ENCODE measurements around the gene TBX21. TPM values are rescaled to one million over a fixed set of nuclear protein-coding genes. Genes with fewer than 3 reads are reported as not detected.

TBX21 gene
- total RNA-seq, 1 experiment from 2014 or later: 0.15 TPM

DNA sequence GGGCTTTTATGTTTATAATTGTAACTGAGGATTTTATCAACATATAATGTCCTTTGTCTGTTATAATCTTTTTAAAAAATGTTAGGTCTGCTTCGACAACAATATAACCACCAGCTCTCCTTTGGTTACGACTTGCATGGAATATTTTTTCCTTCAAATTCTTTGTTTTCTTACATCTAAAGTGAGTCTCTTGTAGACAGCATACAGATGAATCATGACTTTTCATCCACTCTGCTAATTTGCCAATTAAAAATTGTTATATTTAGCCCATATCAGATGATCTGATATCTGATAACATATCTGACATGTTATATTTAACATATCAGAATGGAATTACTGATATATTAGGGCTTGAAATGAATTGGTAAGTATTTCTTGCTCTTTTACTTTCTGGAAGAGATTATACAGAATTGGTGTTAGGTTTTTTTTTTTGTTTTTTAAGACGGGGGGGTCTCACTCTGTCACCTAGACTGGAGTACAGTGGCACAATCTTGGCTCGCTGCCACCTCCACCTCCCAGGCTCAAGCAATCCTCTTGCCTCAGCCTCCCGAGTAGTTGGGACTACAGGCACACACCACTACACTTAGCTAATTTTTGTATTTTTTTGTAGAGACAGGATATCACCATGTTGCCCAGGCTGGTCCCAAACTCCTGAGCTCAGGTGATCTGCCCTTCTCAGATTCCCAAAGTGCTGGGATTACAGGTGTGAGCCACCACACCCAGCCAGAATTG, 27.5 kb downstream of the TBX21 start (continued):
- TF ChIP-seq, protein P1, sequence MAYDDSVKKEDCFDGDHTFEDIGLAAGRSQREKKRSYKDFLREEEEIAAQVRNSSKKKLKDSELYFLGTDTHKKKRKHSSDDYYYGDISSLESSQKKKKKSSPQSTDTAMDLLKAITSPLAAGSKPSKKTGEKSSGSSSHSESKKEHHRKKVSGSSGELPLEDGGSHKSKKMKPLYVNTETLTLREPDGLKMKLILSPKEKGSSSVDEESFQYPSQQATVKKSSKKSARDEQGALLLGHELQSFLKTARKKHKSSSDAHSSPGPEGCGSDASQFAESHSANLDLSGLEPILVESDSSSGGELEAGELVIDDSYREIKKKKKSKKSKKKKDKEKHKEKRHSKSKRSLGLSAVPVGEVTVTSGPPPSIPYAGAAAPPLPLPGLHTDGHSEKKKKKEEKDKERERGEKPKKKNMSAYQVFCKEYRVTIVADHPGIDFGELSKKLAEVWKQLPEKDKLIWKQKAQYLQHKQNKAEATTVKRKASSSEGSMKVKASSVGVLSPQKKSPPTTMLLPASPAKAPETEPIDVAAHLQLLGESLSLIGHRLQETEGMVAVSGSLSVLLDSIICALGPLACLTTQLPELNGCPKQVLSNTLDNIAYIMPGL (CRISPR knock-in tag; IDR thresholded peaks at IDR 0.05): no peak
- TF ChIP-seq AR (CRISPR knock-in tag; IDR thresholded peaks at IDR 0.05): no peak

DNA sequence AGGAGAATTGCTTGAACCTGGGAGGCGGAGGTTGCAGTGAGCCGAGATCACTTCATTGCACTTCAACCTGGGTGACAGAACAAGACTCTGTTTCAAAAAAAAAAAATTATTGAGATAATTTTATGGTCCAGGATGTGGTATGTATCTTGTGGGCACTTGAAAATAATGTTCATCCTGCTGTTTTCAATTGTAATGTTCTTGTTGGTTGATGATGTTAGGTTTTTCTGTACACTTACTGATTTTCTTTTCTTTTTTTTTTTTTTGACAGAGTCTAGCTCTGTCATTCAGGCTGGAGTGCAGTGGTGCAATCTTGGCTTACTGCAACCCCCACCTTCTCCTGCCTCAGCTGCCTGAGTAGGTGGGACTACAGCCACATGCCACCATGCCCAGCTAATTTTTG, 29.7 kb downstream of the TBX21 start:
- Mint-ChIP-seq H3K27me3 (ENCODE audit: low read depth) (peaks cover 45% of the 10 kb centered on the region), H3K27ac (no peak overlapping the region), H3K4me1 (no peaks in the 10 kb centered on the region), H3K4me3 (no peak overlapping the region), H3K36me3 (peaks cover 5% of the 10 kb centered on the region; the same call in 1 of the 2 replicates), H3K9me3 (peaks cover 59% of the 10 kb centered on the region)
- CTCF ChIA-PET: interaction anchor here (0.6 to 1.0 kb wide), 2 partner anchors 21 to 23 kb away, joined by 3 read pairs; no protein-coding TSS in a partner anchor
- no peak for ATAC-seq
- TF ChIP-seq MXD4 (CRISPR knock-in tag; IDR thresholded peaks at IDR 0.05; ENCODE audit: borderline replicate concordance): no peak
- TF ChIP-seq NR3C1 (CRISPR knock-in tag; conservative IDR thresholded peaks at IDR 0.05; ENCODE audit: low read depth): no peak
- TF ChIP-seq SMAD4 (CRISPR knock-in tag; IDR thresholded peaks at IDR 0.05): no peak
- no peak for TF ChIP-seq TEAD4 (CRISPR knock-in tag; IDR thresholded peaks at IDR 0.05)
- TF ChIP-seq ZNF219 (CRISPR knock-in tag; IDR thresholded peaks at IDR 0.05; ENCODE audit: borderline replicate concordance): no peak
- TF ChIP-seq, protein P2, sequence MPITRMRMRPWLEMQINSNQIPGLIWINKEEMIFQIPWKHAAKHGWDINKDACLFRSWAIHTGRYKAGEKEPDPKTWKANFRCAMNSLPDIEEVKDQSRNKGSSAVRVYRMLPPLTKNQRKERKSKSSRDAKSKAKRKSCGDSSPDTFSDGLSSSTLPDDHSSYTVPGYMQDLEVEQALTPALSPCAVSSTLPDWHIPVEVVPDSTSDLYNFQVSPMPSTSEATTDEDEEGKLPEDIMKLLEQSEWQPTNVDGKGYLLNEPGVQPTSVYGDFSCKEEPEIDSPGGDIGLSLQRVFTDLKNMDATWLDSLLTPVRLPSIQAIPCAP (CRISPR knock-in tag; IDR thresholded peaks at IDR 0.05): no peak
- no peak for TF ChIP-seq NFATC4 (CRISPR knock-in tag; IDR thresholded peaks at IDR 0.05)
- no peak for TF ChIP-seq ZBTB21 (CRISPR knock-in tag; IDR thresholded peaks at IDR 0.05; ENCODE audit: borderline replicate concordance)
- TF ChIP-seq NR1H2 (CRISPR knock-in tag; IDR thresholded peaks at IDR 0.05): no peak
- no peak for TF ChIP-seq IRF2 (CRISPR knock-in tag; IDR thresholded peaks at IDR 0.05; ENCODE audit: borderline replicate concordance, low read depth)
- TF ChIP-seq ZBTB43 (CRISPR knock-in tag; IDR thresholded peaks at IDR 0.05): no peak
- no peak for TF ChIP-seq SMAD3 (CRISPR knock-in tag; IDR thresholded peaks at IDR 0.05; ENCODE audit: borderline replicate concordance)
- TF ChIP-seq ZNF121 (CRISPR knock-in tag; IDR thresholded peaks at IDR 0.05): no peak
- no peak for TF ChIP-seq ZNF671 (CRISPR knock-in tag; IDR thresholded peaks at IDR 0.05)
- TF ChIP-seq, protein P3, sequence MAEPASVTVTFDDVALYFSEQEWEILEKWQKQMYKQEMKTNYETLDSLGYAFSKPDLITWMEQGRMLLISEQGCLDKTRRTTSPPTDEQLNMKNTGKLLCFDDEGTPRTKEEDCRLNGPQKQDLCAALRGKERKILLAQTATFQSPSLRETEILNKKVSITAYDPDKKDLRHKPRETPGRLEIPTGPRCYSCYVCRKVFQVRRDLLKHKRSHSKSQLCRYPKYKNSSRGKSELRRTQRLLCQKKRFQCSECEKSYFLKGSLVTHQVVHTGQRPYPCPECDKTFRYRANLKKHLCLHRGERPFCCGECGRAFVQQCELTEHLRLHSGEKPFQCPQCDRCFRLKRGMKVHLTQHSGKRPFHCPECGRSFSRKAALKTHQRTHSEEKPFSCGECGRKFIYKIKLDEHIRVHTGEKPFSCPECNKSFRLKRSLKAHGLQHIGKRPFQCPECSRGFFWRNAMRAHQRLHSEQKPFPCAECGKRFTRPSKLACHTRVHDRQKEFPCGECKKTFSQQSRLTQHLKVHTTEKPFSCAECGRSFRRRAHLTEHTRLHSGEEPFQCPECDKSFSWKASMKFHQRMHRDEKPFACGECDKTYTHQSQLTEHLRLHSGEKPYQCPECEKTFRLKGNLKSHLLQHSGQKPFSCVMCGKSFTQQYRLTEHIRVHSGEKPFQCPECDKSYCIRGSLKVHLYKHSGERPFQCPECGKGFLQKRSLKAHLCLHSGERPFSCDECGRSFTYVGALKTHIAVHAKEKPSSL (CRISPR knock-in tag; conservative IDR thresholded peaks at IDR 0.05): no peak
- no peak for TF ChIP-seq ZSCAN18 (CRISPR knock-in tag; IDR thresholded peaks at IDR 0.05)
- TF ChIP-seq, protein P4, sequence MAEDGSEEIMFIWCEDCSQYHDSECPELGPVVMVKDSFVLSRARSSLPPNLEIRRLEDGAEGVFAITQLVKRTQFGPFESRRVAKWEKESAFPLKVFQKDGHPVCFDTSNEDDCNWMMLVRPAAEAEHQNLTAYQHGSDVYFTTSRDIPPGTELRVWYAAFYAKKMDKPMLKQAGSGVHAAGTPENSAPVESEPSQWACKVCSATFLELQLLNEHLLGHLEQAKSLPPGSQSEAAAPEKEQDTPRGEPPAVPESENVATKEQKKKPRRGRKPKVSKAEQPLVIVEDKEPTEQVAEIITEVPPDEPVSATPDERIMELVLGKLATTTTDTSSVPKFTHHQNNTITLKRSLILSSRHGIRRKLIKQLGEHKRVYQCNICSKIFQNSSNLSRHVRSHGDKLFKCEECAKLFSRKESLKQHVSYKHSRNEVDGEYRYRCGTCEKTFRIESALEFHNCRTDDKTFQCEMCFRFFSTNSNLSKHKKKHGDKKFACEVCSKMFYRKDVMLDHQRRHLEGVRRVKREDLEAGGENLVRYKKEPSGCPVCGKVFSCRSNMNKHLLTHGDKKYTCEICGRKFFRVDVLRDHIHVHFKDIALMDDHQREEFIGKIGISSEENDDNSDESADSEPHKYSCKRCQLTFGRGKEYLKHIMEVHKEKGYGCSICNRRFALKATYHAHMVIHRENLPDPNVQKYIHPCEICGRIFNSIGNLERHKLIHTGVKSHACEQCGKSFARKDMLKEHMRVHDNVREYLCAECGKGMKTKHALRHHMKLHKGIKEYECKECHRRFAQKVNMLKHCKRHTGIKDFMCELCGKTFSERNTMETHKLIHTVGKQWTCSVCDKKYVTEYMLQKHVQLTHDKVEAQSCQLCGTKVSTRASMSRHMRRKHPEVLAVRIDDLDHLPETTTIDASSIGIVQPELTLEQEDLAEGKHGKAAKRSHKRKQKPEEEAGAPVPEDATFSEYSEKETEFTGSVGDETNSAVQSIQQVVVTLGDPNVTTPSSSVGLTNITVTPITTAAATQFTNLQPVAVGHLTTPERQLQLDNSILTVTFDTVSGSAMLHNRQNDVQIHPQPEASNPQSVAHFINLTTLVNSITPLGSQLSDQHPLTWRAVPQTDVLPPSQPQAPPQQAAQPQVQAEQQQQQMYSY (CRISPR knock-in tag; IDR thresholded peaks at IDR 0.05): no peak
- TF ChIP-seq ETV6 (CRISPR knock-in tag; IDR thresholded peaks at IDR 0.05): no peak
- TF ChIP-seq ATF1 (CRISPR knock-in tag; IDR thresholded peaks at IDR 0.05): no peak
- no peak for DNase-seq (ENCODE audit: low spot score)
- POLR2A ChIA-PET: no interaction called here
